Neural cell (in vitro differentiated cells): ENCODE results near the gene FBLN7. TPM values are rescaled to one million over a fixed set of nuclear protein-coding genes. Genes with fewer than 3 reads are reported as not detected.

ENCODE experiments used
- H2AFZ ChIP-seq: fragments of 200-600, 300-800 bp; sonication (generic), shearing (Covaris generic); 2 replicates; pipeline ENCODE4 v1.6.0; 2014; ENCODE audit warnings: low read depth, mild to moderate bottlenecking, antibody characterized with exemption, low read length, moderate library complexity
- H3F3A ChIP-seq: fragments of 200-600 bp; shearing (Covaris generic); 2 replicates; pipeline ENCODE4 v1.6.1; 2016; ENCODE audit warnings: mild to moderate bottlenecking, moderate library complexity, mixed read lengths, antibody characterized with exemption, low read length; ENCODE audit not compliant: insufficient read depth, poor library complexity, severe bottlenecking
- H3K27ac ChIP-seq: fragments of 200-600, 300-800 bp; sonication (generic), shearing (Covaris generic); 2 replicates; pipeline ENCODE4 v1.5.1; 2014; ENCODE audit warnings: mild to moderate bottlenecking, low read length, moderate library complexity
- H3K27me3 ChIP-seq: fragments of 300-800, 200-600 bp; sonication (generic), shearing (Covaris generic); 2 replicates; pipeline ENCODE4 v1.6.0; 2014; ENCODE audit warnings: mild to moderate bottlenecking, low read depth, low read length, moderate library complexity; ENCODE audit not compliant: insufficient read depth
- H3K36me3 ChIP-seq: fragments of 300-800, 200-600 bp; sonication (generic), shearing (Covaris generic); 2 replicates; pipeline ENCODE4 v1.5.1; 2014; ENCODE audit warnings: mild to moderate bottlenecking, antibody characterized with exemption, low read length, moderate library complexity; ENCODE audit not compliant: insufficient read depth
- H3K4me2 ChIP-seq: fragments of 300-800, 200-600 bp; sonication (generic), shearing (Covaris generic); 2 replicates; pipeline ENCODE4 v1.6.0; 2014; ENCODE audit warnings: mild to moderate bottlenecking, low read length
- H3K4me3 ChIP-seq: fragments of 300-800, 200-600 bp; sonication (generic), shearing (Covaris generic); 2 replicates; pipeline ENCODE4 v1.5.1; 2014; ENCODE audit warnings: mild to moderate bottlenecking, low read length, moderate library complexity
- H3K79me2 ChIP-seq: fragments of 200-600 bp; shearing (Covaris generic); replicated peaks from 2 replicates; pipeline ENCODE4 v1.6.0; 2014; ENCODE audit warnings: mild to moderate bottlenecking, low read length, moderate library complexity; ENCODE audit not compliant: insufficient read depth
- H3K9ac ChIP-seq: fragments of 300-800, 200-600 bp; sonication (generic), shearing (Covaris generic); 2 replicates; pipeline ENCODE4 v1.6.1; 2016; ENCODE audit warnings: mild to moderate bottlenecking, low read length, mixed read lengths
- H3K9me2 ChIP-seq: fragments of 200-600 bp; shearing (Covaris generic); 2 replicates; pipeline ENCODE4 v1.6.1; 2016; ENCODE audit warnings: mild to moderate bottlenecking, low read length, mixed read lengths; ENCODE audit not compliant: insufficient read depth
- H3K9me3 ChIP-seq: fragments of 200-600, 300-800 bp; sonication (generic), shearing (Covaris generic); 2 replicates; pipeline ENCODE4 v1.6.1; 2016; ENCODE audit warnings: mild to moderate bottlenecking, mixed run types, low read length, moderate library complexity, mixed read lengths
- H4K20me1 ChIP-seq: fragments of 200-600 bp; shearing (Covaris generic); 2 replicates; pipeline ENCODE4 v1.6.1; 2016; ENCODE audit warnings: mild to moderate bottlenecking, mixed run types; ENCODE audit not compliant: insufficient read depth
- EP300 ChIP-seq: fragments of 450-650 bp; conservative IDR thresholded peaks from 2 replicates; pipeline ENCODE4 v1.6.1; 2014; ENCODE audit warnings: antibody characterized with exemption, mild to moderate bottlenecking, moderate library complexity; ENCODE audit not compliant: poor library complexity, severe bottlenecking
- EZH2 ChIP-seq: fragments of 200-600, 300-800 bp; shearing (Covaris generic), sonication (generic); IDR thresholded peaks from 2 replicates; pipeline ENCODE4 v1.6.1; 2014; ENCODE audit warnings: antibody characterized with exemption, low read length, borderline replicate concordance, mild to moderate bottlenecking; ENCODE audit not compliant: insufficient read depth, poor library complexity, severe bottlenecking
- MXI1 ChIP-seq: fragments of 450-650 bp; conservative IDR thresholded peaks from 2 replicates; pipeline ENCODE4 v1.6.1; 2014; ENCODE audit warnings: antibody characterized with exemption, mild to moderate bottlenecking; ENCODE audit not compliant: poor library complexity, severe bottlenecking
- POLR2AphosphoS5 ChIP-seq: IDR thresholded peaks from 2 replicates; pipeline ENCODE4 v1.6.1; 2012
- RAD21 ChIP-seq: fragments of 450-650 bp; conservative IDR thresholded peaks from 2 replicates; pipeline ENCODE4 v1.6.1; 2014; ENCODE audit warnings: antibody characterized with exemption, mild to moderate bottlenecking, moderate library complexity
- SMC3 ChIP-seq: fragments of 450-650 bp; conservative IDR thresholded peaks from 2 replicates; pipeline ENCODE4 v1.6.1; 2014; ENCODE audit warnings: antibody characterized with exemption, mild to moderate bottlenecking, moderate library complexity; ENCODE audit not compliant: poor library complexity
- TAF1 ChIP-seq: IDR thresholded peaks from 2 replicates; pipeline ENCODE4 v1.6.1; 2012; ENCODE audit warnings: low read depth
- polyA plus RNA-seq: library from polyadenylated mRNA; depleted of rRNA; stranded (reverse); fragments of >200 nt; gene quantifications from 2 replicates; pipeline ENCODE4 v1.2.3, GENCODE V29; 2014
- TF ChIP-seq, protein P1 (sequence below): IDR thresholded peaks from 2 replicates; pipeline ENCODE4 v1.6.1; 2012; ENCODE audit warnings: borderline replicate concordance
- TF ChIP-seq, protein P2 (sequence below): fragments of 450-650 bp; IDR thresholded peaks from 2 replicates; pipeline ENCODE4 v1.5.1; 2014; ENCODE audit warnings: antibody characterized with exemption, mild to moderate bottlenecking, moderate library complexity; ENCODE audit not compliant: poor library complexity, severe bottlenecking

The FBLN7 gene
- polyA plus RNA-seq, 1 donor from 2014 or later, result not detected

DNA sequence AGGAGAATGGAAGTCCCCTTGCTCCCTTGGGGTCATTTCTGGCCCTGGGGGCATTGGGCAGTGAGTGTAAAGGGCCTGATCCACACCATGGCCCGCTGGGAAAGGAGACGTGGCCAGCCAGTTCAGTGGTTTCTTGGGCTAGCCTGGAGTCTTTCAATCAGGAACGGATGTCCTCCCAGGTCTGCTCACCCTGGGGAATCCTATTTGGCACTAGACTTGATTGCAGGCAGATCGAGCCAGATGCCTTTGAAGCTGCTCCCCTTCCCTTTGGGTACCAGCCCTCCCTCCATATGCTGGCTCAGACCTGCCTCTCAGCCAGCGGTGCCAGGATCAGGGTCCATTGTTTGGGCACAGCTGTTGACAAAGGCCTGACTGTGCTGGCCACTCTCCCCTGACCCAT lies 11.0 kb downstream of the FBLN7 start:
- H4K20me1 ChIP-seq, result no peaks in the 10 kb centered on the region
- TF ChIP-seq RAD21 (no peak), SMC3 (no peak), MXI1 (no peak), POLR2AphosphoS5 (no peak), EP300 (no peak), TAF1 (no peak)
- TF ChIP-seq, protein P1, sequence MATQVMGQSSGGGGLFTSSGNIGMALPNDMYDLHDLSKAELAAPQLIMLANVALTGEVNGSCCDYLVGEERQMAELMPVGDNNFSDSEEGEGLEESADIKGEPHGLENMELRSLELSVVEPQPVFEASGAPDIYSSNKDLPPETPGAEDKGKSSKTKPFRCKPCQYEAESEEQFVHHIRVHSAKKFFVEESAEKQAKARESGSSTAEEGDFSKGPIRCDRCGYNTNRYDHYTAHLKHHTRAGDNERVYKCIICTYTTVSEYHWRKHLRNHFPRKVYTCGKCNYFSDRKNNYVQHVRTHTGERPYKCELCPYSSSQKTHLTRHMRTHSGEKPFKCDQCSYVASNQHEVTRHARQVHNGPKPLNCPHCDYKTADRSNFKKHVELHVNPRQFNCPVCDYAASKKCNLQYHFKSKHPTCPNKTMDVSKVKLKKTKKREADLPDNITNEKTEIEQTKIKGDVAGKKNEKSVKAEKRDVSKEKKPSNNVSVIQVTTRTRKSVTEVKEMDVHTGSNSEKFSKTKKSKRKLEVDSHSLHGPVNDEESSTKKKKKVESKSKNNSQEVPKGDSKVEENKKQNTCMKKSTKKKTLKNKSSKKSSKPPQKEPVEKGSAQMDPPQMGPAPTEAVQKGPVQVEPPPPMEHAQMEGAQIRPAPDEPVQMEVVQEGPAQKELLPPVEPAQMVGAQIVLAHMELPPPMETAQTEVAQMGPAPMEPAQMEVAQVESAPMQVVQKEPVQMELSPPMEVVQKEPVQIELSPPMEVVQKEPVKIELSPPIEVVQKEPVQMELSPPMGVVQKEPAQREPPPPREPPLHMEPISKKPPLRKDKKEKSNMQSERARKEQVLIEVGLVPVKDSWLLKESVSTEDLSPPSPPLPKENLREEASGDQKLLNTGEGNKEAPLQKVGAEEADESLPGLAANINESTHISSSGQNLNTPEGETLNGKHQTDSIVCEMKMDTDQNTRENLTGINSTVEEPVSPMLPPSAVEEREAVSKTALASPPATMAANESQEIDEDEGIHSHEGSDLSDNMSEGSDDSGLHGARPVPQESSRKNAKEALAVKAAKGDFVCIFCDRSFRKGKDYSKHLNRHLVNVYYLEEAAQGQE, result no peak
- TF ChIP-seq, protein P2, sequence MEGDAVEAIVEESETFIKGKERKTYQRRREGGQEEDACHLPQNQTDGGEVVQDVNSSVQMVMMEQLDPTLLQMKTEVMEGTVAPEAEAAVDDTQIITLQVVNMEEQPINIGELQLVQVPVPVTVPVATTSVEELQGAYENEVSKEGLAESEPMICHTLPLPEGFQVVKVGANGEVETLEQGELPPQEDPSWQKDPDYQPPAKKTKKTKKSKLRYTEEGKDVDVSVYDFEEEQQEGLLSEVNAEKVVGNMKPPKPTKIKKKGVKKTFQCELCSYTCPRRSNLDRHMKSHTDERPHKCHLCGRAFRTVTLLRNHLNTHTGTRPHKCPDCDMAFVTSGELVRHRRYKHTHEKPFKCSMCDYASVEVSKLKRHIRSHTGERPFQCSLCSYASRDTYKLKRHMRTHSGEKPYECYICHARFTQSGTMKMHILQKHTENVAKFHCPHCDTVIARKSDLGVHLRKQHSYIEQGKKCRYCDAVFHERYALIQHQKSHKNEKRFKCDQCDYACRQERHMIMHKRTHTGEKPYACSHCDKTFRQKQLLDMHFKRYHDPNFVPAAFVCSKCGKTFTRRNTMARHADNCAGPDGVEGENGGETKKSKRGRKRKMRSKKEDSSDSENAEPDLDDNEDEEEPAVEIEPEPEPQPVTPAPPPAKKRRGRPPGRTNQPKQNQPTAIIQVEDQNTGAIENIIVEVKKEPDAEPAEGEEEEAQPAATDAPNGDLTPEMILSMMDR, result no peak
- H3K9ac ChIP-seq, result no peak overlapping the region
- no peaks in the 10 kb centered on the region for H3K9me2 ChIP-seq
- no peaks in the 10 kb centered on the region for H3K27me3 ChIP-seq
- H3K79me2 ChIP-seq, result no peaks in the 10 kb centered on the region
- H3K9me3 ChIP-seq, result no peaks in the 10 kb centered on the region
- H2AFZ ChIP-seq, result no peak overlapping the region
- H3F3A ChIP-seq, result no peaks in the 10 kb centered on the region
- H3K36me3 ChIP-seq, result no peaks in the 10 kb centered on the region
- H3K4me2 ChIP-seq, result no peak overlapping the region
- H3K4me3 ChIP-seq, result no peak overlapping the region
- H3K27ac ChIP-seq, result no peak overlapping the region

DNA sequence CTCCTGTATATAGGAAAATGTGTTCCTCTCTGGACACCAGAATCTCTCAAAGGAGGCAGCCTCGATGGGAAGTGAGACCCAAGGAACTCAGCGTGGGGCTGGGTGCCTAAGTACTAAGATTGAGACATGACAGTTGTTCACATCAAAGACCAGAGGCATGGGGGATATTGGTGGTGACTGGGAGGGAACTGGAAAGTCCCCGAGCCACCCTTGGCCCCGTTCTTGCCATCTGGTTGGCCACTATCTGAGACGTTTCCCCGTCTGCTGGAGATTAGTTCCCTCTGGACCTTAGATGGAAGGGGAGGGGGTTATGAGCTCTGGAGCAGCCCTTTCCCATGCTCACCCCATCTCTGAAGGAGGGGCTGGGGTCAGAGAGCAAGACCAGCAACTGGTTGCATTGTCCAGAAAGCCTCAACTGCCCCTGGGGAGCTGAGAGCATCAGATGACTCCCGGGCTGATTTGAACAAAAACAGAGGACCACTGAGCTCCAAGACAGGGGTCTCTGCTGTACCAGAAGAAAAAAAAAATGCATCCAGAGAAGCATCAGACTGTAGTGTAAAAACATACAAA lies 11.8 kb downstream of the FBLN7 start:
- H3K4me2 ChIP-seq, result no peak overlapping the region
- H3K4me3 ChIP-seq, result no peak overlapping the region
- no peaks in the 10 kb centered on the region for H4K20me1 ChIP-seq
- no peak overlapping the region for H3K9ac ChIP-seq
- H2AFZ ChIP-seq, result no peak overlapping the region
- no peaks in the 10 kb centered on the region for H3K9me2 ChIP-seq
- no peaks in the 10 kb centered on the region for H3K9me3 ChIP-seq
- TF ChIP-seq RAD21, result no peak
- no peaks in the 10 kb centered on the region for H3K79me2 ChIP-seq
- H3K27ac ChIP-seq, result no peak overlapping the region
- no peaks in the 10 kb centered on the region for H3K27me3 ChIP-seq
- H3F3A ChIP-seq, result no peaks in the 10 kb centered on the region
- no peaks in the 10 kb centered on the region for H3K36me3 ChIP-seq

DNA sequence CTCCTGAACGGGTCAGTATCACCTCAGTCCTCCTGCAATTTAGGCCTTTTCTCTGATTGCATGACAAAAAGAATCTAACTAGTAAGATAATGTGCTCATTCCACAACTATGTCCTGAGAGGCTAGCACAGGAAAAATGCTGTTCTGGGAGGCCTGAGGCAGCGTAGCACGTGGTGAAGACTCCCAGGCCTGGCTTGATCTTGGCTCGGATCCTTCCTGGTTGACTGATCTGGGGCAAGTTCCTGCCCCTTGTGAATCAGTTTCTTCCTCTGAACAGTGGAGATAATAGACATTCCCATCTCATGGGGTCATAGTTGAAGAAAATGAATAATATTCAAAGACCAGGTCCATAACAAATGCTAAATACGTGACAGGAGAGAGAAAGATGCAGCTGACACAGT lies 12.3 kb downstream of the FBLN7 start:
- H3K9me3 ChIP-seq, result no peaks in the 10 kb centered on the region
- no peak overlapping the region for H3K9ac ChIP-seq
- H3K4me3 ChIP-seq, result no peak overlapping the region
- H3K36me3 ChIP-seq, result no peaks in the 10 kb centered on the region
- no peaks in the 10 kb centered on the region for H3K79me2 ChIP-seq
- no peak overlapping the region for H2AFZ ChIP-seq
- H3K27me3 ChIP-seq, result no peaks in the 10 kb centered on the region
- H3K9me2 ChIP-seq, result no peaks in the 10 kb centered on the region
- no peak overlapping the region for H3K27ac ChIP-seq
- H3K4me2 ChIP-seq, result no peak overlapping the region
- TF ChIP-seq, protein P2, result no peak
- no peak for TF ChIP-seq TAF1
- no peak for TF ChIP-seq SMC3
- TF ChIP-seq, protein P1, result no peak
- no peak for TF ChIP-seq POLR2AphosphoS5
- TF ChIP-seq EP300, result no peak
- no peak for TF ChIP-seq MXI1
- no peak for TF ChIP-seq RAD21
- TF ChIP-seq EZH2, result no peak
- H3F3A ChIP-seq, result no peaks in the 10 kb centered on the region
- no peaks in the 10 kb centered on the region for H4K20me1 ChIP-seq
